Natural killer cell (primary cell): ENCODE data around the gene PDE6B. TPM values are rescaled to one million over a fixed set of nuclear protein-coding genes. Genes with fewer than 3 reads are reported as not detected.

ENCODE experiments used
- ATAC-seq, 3 donors: fragments of 150-1000 bp in 2 of 3; fragments of 200-7000 bp in 1 of 3; cut with Tn5 transposase; 1 replicate in 1 of 3; 2 replicates in 2 of 3; pipeline ENCODE4 v1.10.0; 2021; ENCODE audit warnings: mild to moderate bottlenecking in 2 of 3, moderate library complexity in 2 of 3
- DNase-seq, 2 donors: peaks; one replicate each; pipeline versions ENCODE4 v3.0.0 to v3.0.0-alpha.2; 2013 to 2021; ENCODE audit warnings: mixed read lengths in 1 of 2
- H3K27ac ChIP-seq: one replicate; pipeline ENCODE4 v1.5.1; 2013; ENCODE audit warnings: mild to moderate bottlenecking, low read length
- H3K27me3 ChIP-seq: one replicate; pipeline ENCODE4 v1.6.1; 2013; ENCODE audit warnings: low read length; ENCODE audit not compliant: control insufficient read depth, insufficient read depth
- H3K36me3 ChIP-seq: one replicate; pipeline ENCODE4 v1.6.1; 2013; ENCODE audit warnings: low read length; ENCODE audit not compliant: control insufficient read depth, insufficient read depth
- H3K4me1 ChIP-seq: one replicate; pipeline ENCODE4 v1.6.1; 2013; ENCODE audit warnings: low read length; ENCODE audit not compliant: control insufficient read depth, insufficient read depth
- H3K4me3 ChIP-seq: one replicate; pipeline ENCODE4 v1.5.1; 2013; ENCODE audit warnings: low read length
- H3K9me3 ChIP-seq: one replicate; pipeline ENCODE4 v1.6.1; 2013; ENCODE audit warnings: low read length; ENCODE audit not compliant: control insufficient read depth, insufficient read depth
- H3K27ac Mint-ChIP-seq, 2 donors: one replicate each; pipeline ENCODE4 v1.8.0; 2022; ENCODE audit warnings: mild to moderate bottlenecking in 2 of 2, mixed read lengths in 2 of 2, moderate library complexity in 1 of 2
- H3K27me3 Mint-ChIP-seq, 2 donors: one replicate each; pipeline ENCODE4 v1.8.0; 2022; ENCODE audit warnings: low read depth in 2 of 2, mixed read lengths in 2 of 2
- H3K36me3 Mint-ChIP-seq: one replicate; pipeline ENCODE4 v1.8.0; 2022; ENCODE audit warnings: mixed read lengths
- H3K4me1 Mint-ChIP-seq, 2 donors: one replicate each; pipeline ENCODE4 v1.8.0; 2022; ENCODE audit warnings: mixed read lengths in 2 of 2
- H3K4me3 Mint-ChIP-seq: one replicate; pipeline ENCODE4 v1.8.0; 2022; ENCODE audit warnings: mild to moderate bottlenecking, moderate library complexity, mixed read lengths
- H3K9me3 Mint-ChIP-seq, 2 donors: one replicate each; pipeline ENCODE4 v1.8.0; 2022; ENCODE audit warnings: mixed read lengths in 2 of 2
- CTCF ChIP-seq: fragments of 200-600 bp; IDR thresholded peaks from one replicate; pipeline ENCODE4 v1.8.0; 2022; ENCODE audit warnings: antibody characterized with exemption
- WGBS: methylation state at CpG from one replicate; pipeline ENCODE4 v1.1.7; 2013; ENCODE audit warnings: missing lambda C conversion rate; ENCODE audit not compliant: insufficient coverage; 5-methylcytosine and 5-hydroxymethylcytosine counted together
- intact Hi-C: fragments of 100-400 bp; cut with micrococcal nuclease; formaldehyde crosslinking; loops from one replicate; pipeline ENCODE4 v1.14.2; 2022
- total RNA-seq, 4 donors: library from RNA; stranded (reverse); fragments of 120-200 nt in 1 of 4; gene quantifications; one replicate each; pipeline versions ENCODE4 v1.2.3 to v1.2.4, GENCODE V29; 2013 to 2022

The PDE6B gene
- total RNA-seq, 3 donors from 2014 or later (not counting 1 experiment from before 2014, with no cell fraction given), result 15.8 to 18.8 (median 17.2) TPM

DNA sequence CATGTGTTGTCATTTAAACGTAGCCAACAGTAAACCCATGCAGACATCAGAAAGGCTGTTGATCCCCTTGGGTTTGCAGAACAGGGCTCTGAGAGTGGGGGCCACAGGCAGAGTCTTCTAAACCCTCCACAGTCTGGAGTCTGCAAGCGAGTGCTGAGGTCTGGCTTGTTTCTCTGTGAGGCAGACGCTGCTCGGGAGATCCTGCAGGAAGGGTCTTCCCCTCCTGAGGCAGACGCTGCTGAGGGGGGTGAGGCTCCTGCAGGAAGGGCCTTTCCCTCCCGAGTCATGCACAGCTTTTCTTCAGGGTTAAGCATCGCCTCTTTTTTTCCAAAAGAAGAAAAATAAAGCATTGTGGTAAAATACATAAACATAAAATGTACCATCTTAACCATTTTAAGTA is 17.1 kb upstream of the PDE6B start:
- H3K4me3 ChIP-seq, result no peak overlapping the region
- H3K36me3 ChIP-seq, result no peaks in the 10 kb centered on the region
- 53% methylated on average over 6 of the region's 7 CpGs for WGBS
- Mint-ChIP-seq H3K36me3 (no peaks in the 10 kb centered on the region), H3K4me1 (peaks cover 13 to 14% of the 10 kb centered on the region in 2 donors), H3K4me3 (no peak overlapping the region), H3K27ac (no peak overlapping the region), H3K27me3 (peaks cover 15 to 16% of the 10 kb centered on the region in 2 donors), H3K9me3 (peaks cover 0 to 3% of the 10 kb centered on the region in 2 donors)
- H3K27ac ChIP-seq, result no peak overlapping the region
- H3K27me3 ChIP-seq, result no peaks in the 10 kb centered on the region
- no peak for TF ChIP-seq CTCF
- DNase-seq (no peak), ATAC-seq (no peak)
- peaks cover 4% of the 10 kb centered on the region for H3K4me1 ChIP-seq
- intact Hi-C loops, result no loop called here
- H3K9me3 ChIP-seq, result no peaks in the 10 kb centered on the region

DNA sequence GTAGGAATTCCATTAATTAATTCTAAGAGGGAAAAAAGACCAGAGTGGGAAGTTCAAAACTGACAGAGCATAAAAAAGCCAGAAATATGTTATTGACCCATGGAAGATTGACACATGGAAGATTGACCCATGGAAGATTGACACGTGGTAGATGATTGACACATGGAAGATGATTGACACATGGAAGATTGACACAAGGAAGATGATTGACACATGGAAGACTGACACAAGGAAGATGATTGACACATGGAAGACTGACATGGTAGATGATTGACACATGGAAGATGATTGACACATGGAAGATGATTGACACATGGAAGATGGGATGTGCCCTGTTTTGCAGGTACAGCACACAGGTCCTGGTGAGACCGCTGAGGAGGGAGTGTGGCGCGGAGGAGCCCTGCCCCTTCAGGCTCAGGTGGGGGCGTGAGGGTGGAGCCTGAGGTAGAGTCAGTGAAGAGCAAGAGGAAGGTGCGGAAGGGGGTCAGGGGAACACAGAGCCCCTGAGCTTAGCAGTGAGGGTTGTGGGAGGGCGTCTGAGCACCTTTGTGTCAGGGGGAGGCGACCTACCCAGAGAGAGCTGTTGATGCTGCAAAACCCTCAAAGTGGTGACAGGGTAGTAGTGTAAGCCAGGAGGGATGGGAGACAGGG is 15.8 kb upstream of the PDE6B start:
- no peak overlapping the region for H3K27ac Mint-ChIP-seq
- H3K27me3 Mint-ChIP-seq, result peaks cover 13 to 16% of the 10 kb centered on the region in 2 donors
- H3K27me3 ChIP-seq, result no peaks in the 10 kb centered on the region
- no peaks in the 10 kb centered on the region for H3K9me3 ChIP-seq
- DNase-seq (no peak), ATAC-seq (no peak)
- peaks cover 5 to 6% of the 10 kb centered on the region in 2 donors for H3K4me1 Mint-ChIP-seq
- no peak overlapping the region for H3K4me3 Mint-ChIP-seq
- no peak overlapping the region for H3K4me3 ChIP-seq
- H3K36me3 ChIP-seq, result no peaks in the 10 kb centered on the region
- no peak for TF ChIP-seq CTCF
- H3K27ac ChIP-seq, result no peak overlapping the region
- 78% methylated on average over 8 of the region's 8 CpGs for WGBS
- intact Hi-C loops, result no loop called here
- peaks cover 0 to 3% of the 10 kb centered on the region in 2 donors for H3K9me3 Mint-ChIP-seq
- H3K4me1 ChIP-seq, result peaks cover 2% of the 10 kb centered on the region
- H3K36me3 Mint-ChIP-seq, result no peaks in the 10 kb centered on the region

GRCh38 chr4:610411-611261 is 14.7 kb upstream of the PDE6B start:
- intact Hi-C loops, result no loop called here
- H3K9me3 Mint-ChIP-seq, result peaks cover 0 to 3% of the 10 kb centered on the region in 2 donors
- no peaks in the 10 kb centered on the region for H3K9me3 ChIP-seq
- no peak overlapping the region for H3K4me3 Mint-ChIP-seq
- ATAC-seq (no peak), DNase-seq (no peak)
- WGBS, result 66% methylated on average over 10 of the region's 10 CpGs
- no peaks in the 10 kb centered on the region for H3K27me3 ChIP-seq
- no peak overlapping the region for H3K4me3 ChIP-seq
- H3K36me3 ChIP-seq, result no peaks in the 10 kb centered on the region
- H3K4me1 Mint-ChIP-seq, result peaks cover 0 to under 1% of the 10 kb centered on the region in 2 donors
- TF ChIP-seq CTCF, result no peak
- H3K27me3 Mint-ChIP-seq, result peaks cover 15 to 20% of the 10 kb centered on the region in 2 donors
- H3K36me3 Mint-ChIP-seq, result no peaks in the 10 kb centered on the region
- H3K27ac ChIP-seq, result no peak overlapping the region
- H3K4me1 ChIP-seq, result no peaks in the 10 kb centered on the region
- no peak overlapping the region for H3K27ac Mint-ChIP-seq
